SK-N-SH (cell line): ENCODE results near the gene COQ10B. TPM values are rescaled to one million over a fixed set of nuclear protein-coding genes. Genes with fewer than 3 reads are reported as not detected.

Source experiments
- CTCF ChIA-PET: fragments of 300-600, 350-600 bp; formaldehyde crosslinking; extraction: SDS; loops from one replicate; lab custom pipeline; 2021; lab: Yijun Ruan, JAX
- POLR2A ChIA-PET: fragments of 350-600 bp; sonication (Branson Sonifier 250); formaldehyde crosslinking; extraction: SDS; loops from one replicate; lab custom pipeline; 2020; ENCODE audit warnings: antibody characterized with exemption, inconsistent platforms; lab: Yijun Ruan, JAX
- DNase-seq: peaks from one replicate; pipeline ENCODE4 v3.0.0; 2012
- H2AFZ ChIP-seq: fragments of 200-600 bp; sonication (generic); 2 replicates; pipeline ENCODE4 v1.8.1; 2016; ENCODE audit warnings: antibody characterized with exemption, mild to moderate bottlenecking, low read depth
- H3F3A ChIP-seq: fragments of 200-600 bp; sonication (generic); replicated peaks from 2 replicates; pipeline ENCODE3; 2016; ENCODE audit warnings: antibody characterized with exemption, mild to moderate bottlenecking; ENCODE audit not compliant: insufficient read depth
- H3K27ac ChIP-seq, 2 experiments: fragments of 200-500 bp in 1 of 2; fragments of 200-600 bp in 1 of 2; sonication (Bioruptor generic) in 1 of 2; sonication (generic), shearing (Covaris generic) in 1 of 2; 2 replicates each; pipeline versions ENCODE4 v1.5.1 to v1.6.1; 2014 to 2016; ENCODE audit warnings: low read depth in 2 of 2, inconsistent platforms in 1 of 2, low read length in 1 of 2, mild to moderate bottlenecking in 1 of 2, mixed read lengths in 1 of 2
- H3K27me3 ChIP-seq: fragments of 200-600 bp; sonication (generic), shearing (Covaris generic); 2 replicates; pipeline ENCODE4 v1.6.1; 2016; ENCODE audit warnings: mixed run types; ENCODE audit not compliant: insufficient read depth
- H3K36me3 ChIP-seq, 2 experiments: fragments of 200-500 bp in 1 of 2; fragments of 200-600 bp in 1 of 2; sonication (Bioruptor generic) in 1 of 2; sonication (generic) in 1 of 2; replicated peaks in 1 of 2; 2 replicates each; pipeline versions ENCODE3 to v1.5.1; 2014 to 2016; ENCODE audit warnings: low read length in 1 of 2, mild to moderate bottlenecking in 1 of 2; ENCODE audit not compliant: insufficient read depth in 2 of 2, control insufficient read depth in 1 of 2
- H3K4me1 ChIP-seq, 2 experiments: fragments of 200-500 bp in 1 of 2; fragments of 200-600 bp in 1 of 2; sonication (Bioruptor generic) in 1 of 2; sonication (generic), shearing (Covaris generic) in 1 of 2; 2 replicates each; pipeline versions ENCODE4 v1.5.1 to v1.6.1; 2014 to 2016; ENCODE audit warnings: low read depth in 1 of 2, low read length in 1 of 2, mixed run types in 1 of 2; ENCODE audit not compliant: insufficient read depth in 2 of 2, control insufficient read depth in 1 of 2
- H3K4me2 ChIP-seq: fragments of 200-600 bp; sonication (generic), shearing (Covaris generic); 2 replicates; pipeline ENCODE4 v1.6.1; 2017; ENCODE audit warnings: mixed run types
- H3K4me3 ChIP-seq, 2 experiments: fragments of 200-500 bp in 1 of 2; fragments of 200-600 bp in 1 of 2; sonication (Bioruptor generic) in 1 of 2; sonication (generic), shearing (Covaris generic) in 1 of 2; 2 replicates each; pipeline versions ENCODE4 v1.5.1 to v1.8.1; 2014 to 2016; ENCODE audit warnings: low read depth in 2 of 2, inconsistent platforms in 1 of 2, low read length in 1 of 2, mild to moderate bottlenecking in 1 of 2, mixed read lengths in 1 of 2, moderate library complexity in 1 of 2
- H3K79me2 ChIP-seq: fragments of 200-600 bp; sonication (generic); 2 replicates; pipeline ENCODE4 v1.8.1; 2017; ENCODE audit warnings: mild to moderate bottlenecking; ENCODE audit not compliant: insufficient read depth
- H3K9ac ChIP-seq: fragments of 200-600 bp; sonication (generic); 2 replicates; pipeline ENCODE4 v1.6.1; 2017; ENCODE audit warnings: mixed run types
- H3K9me2 ChIP-seq: fragments of 200-600 bp; sonication (generic); 2 replicates; pipeline ENCODE4 v1.6.1; 2017; ENCODE audit warnings: mixed run types
- H3K9me3 ChIP-seq: fragments of 200-600 bp; sonication (generic); 2 replicates; pipeline ENCODE4 v1.6.1; 2017; ENCODE audit warnings: mixed run types, mild to moderate bottlenecking, moderate library complexity
- H4K20me1 ChIP-seq: fragments of 200-600 bp; sonication (generic); 2 replicates; pipeline ENCODE4 v1.6.1; 2017; ENCODE audit warnings: mild to moderate bottlenecking, mixed run types; ENCODE audit not compliant: insufficient read depth
- FOXM1 ChIP-seq: IDR thresholded peaks from 2 replicates; pipeline ENCODE4 v1.4.0; 2012; ENCODE audit warnings: low read depth, mild to moderate bottlenecking
- MXI1 ChIP-seq: IDR thresholded peaks from 2 replicates; pipeline ENCODE4 v1.6.1; 2012; ENCODE audit warnings: mild to moderate bottlenecking, low read depth, low read length, improper control_type of control experiment
- NFIC ChIP-seq: IDR thresholded peaks from 2 replicates; pipeline ENCODE4 v1.4.0; 2012; ENCODE audit warnings: borderline replicate concordance
- POLR2AphosphoS5 ChIP-seq: IDR thresholded peaks from 2 replicates; pipeline ENCODE4 v1.6.1; 2012; ENCODE audit warnings: low read depth, low read length
- SIN3A ChIP-seq: IDR thresholded peaks from 2 replicates; pipeline ENCODE4 v1.6.1; 2012; ENCODE audit warnings: low read depth, mild to moderate bottlenecking, low read length, moderate library complexity, borderline replicate concordance
- WGBS: methylation state at CpG from one replicate; pipeline ENCODE4 v1.1.6; 2017; ENCODE audit warnings: low lambda C conversion rate; 5-methylcytosine and 5-hydroxymethylcytosine counted together
- polyA plus RNA-seq, 3 experiments: library from polyadenylated mRNA; depleted of rRNA; stranded (reverse); fragments of >200 nt; gene quantifications; 2 replicates each; pipeline ENCODE4 v1.2.3, GENCODE V29; 2012
- TF ChIP-seq, protein P1 (sequence below): IDR thresholded peaks from 2 replicates; pipeline ENCODE4 v1.4.0; 2012; ENCODE audit warnings: low read depth
- TF ChIP-seq, protein P2 (sequence below): fragments of 150-350 bp; IDR thresholded peaks from 2 replicates; pipeline ENCODE4 v1.6.1; 2017; ENCODE audit warnings: antibody characterized with exemption, low read length, low read depth, borderline replicate concordance

Gene COQ10B
- polyA plus RNA-seq, 1 of the 3 experiments (the other 2 are of a cell fraction): 3.6 TPM

DNA sequence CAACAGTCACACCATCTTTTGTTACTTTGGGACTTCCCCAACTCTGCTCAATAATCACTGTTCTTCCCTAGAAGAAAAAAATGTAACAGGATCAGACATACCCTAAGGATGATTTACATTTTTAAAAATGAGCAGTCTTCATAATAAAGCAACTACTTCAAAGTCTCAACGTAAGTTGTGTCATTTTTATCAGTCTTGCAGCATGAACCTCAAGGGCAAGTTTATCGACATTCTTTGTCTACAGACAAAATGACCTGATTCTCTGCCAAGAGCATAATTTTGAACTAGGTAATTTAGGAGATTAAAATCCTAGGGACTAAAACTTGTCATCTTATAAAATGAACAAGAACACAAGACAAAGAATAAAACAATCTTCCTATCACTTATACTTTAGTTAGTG, 44.0 kb downstream of the COQ10B start:
- TF ChIP-seq, protein P1, sequence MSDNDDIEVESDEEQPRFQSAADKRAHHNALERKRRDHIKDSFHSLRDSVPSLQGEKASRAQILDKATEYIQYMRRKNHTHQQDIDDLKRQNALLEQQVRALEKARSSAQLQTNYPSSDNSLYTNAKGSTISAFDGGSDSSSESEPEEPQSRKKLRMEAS: no peak
- H4K20me1 ChIP-seq: peaks cover 35% of the 10 kb centered on the region
- H3K79me2 ChIP-seq: peaks cover 92% of the 10 kb centered on the region
- peak overlapping the region; percentile 73; the same call in 1 of the 2 replicates for H3K9ac ChIP-seq
- H3F3A ChIP-seq: peaks cover 16% of the 10 kb centered on the region
- H3K4me2 ChIP-seq: peak overlapping the region; percentile 90
- no peak for DNase-seq
- 5% methylated on average over 2 of the region's 2 CpGs for WGBS
- peaks cover 57 to 64% of the 10 kb centered on the region in 2 experiments for H3K36me3 ChIP-seq
- no peaks in the 10 kb centered on the region for H3K27me3 ChIP-seq
- H3K9me3 ChIP-seq: no peaks in the 10 kb centered on the region
- H3K4me1 ChIP-seq: peaks cover 21 to 28% of the 10 kb centered on the region in 2 experiments
- CTCF ChIA-PET: no interaction called here
- H2AFZ ChIP-seq: no peak overlapping the region
- POLR2A ChIA-PET: no interaction called here
- peak overlapping the region; percentile 71 to 92; a peak in 2 of 4 replicates for H3K4me3 ChIP-seq
- no peak overlapping the region; a peak in 1 of 4 replicates for H3K27ac ChIP-seq
- H3K9me2 ChIP-seq: no peaks in the 10 kb centered on the region

DNA sequence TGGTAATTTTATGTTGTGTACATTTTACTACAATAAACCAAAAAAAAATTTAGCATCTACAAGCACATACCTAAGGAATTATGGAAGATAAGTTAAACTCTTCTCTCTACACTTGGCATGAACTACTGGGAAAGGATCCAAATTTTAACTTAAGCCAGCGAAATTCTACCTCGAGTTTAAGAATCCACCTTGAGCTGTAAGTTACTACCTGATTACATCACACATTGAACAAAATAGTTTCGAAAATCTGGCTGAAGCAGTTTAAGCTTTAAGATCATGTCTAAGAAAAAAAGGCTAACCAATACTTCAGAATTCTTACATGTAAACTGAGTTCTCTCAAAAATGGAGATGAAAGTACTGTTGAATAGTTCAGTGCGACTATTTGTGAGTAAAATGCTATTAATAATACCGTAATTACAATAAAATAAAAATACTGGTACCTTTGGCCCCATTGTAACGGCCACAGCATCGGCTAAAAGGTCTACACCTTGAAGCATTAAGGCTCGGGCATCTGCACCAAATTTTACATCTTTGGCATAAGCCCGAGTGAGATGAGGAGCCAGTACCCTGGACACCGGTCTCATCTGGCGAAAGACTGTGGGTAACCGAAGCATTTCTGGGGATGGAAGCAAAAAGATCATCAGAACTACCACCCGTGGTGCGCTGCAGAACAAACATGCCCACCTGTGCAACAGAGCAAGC, 45.0 kb downstream of the COQ10B start:
- no peak for DNase-seq
- CTCF ChIA-PET: interaction anchor here (0.8 to 1.1 kb wide), 2 partner anchors 25 to 307 kb away, joined by 3 to 4 read pairs; no protein-coding TSS in a partner anchor
- Histone ChIP-seq H4K20me1 (peaks cover 35% of the 10 kb centered on the region), H2AFZ (no peak overlapping the region), H3K9ac (peak overlapping the region; percentile 73), H3K36me3 (peaks cover 57 to 64% of the 10 kb centered on the region in 2 experiments), H3K27me3 (no peaks in the 10 kb centered on the region), H3K4me3 (peak overlapping the region; percentile 71 to 92), H3K4me1 (peaks cover 26 to 29% of the 10 kb centered on the region in 2 experiments), H3K79me2 (peaks cover 93% of the 10 kb centered on the region), H3K4me2 (peak overlapping the region; percentile 90), H3K27ac (peak overlapping the region; percentile 88 to 98; a peak in 3 of 4 replicates), H3K9me3 (no peaks in the 10 kb centered on the region), H3K9me2 (no peaks in the 10 kb centered on the region), H3F3A (peaks cover 13% of the 10 kb centered on the region)
- WGBS: 2% methylated on average over 13 of the region's 14 CpGs
- TF ChIP-seq, protein P2, sequence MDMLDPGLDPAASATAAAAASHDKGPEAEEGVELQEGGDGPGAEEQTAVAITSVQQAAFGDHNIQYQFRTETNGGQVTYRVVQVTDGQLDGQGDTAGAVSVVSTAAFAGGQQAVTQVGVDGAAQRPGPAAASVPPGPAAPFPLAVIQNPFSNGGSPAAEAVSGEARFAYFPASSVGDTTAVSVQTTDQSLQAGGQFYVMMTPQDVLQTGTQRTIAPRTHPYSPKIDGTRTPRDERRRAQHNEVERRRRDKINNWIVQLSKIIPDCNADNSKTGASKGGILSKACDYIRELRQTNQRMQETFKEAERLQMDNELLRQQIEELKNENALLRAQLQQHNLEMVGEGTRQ: no peak
- no peak for TF ChIP-seq FOXM1
- TF ChIP-seq NFIC: peak; percentile 34
- POLR2A ChIA-PET: interaction anchor here (2.2 to 3.4 kb wide), 2 partner anchors 17 to 64 kb away, joined by 14 to 46 read pairs; partner anchors contain the start of genes MOB4 and SF3B1

DNA sequence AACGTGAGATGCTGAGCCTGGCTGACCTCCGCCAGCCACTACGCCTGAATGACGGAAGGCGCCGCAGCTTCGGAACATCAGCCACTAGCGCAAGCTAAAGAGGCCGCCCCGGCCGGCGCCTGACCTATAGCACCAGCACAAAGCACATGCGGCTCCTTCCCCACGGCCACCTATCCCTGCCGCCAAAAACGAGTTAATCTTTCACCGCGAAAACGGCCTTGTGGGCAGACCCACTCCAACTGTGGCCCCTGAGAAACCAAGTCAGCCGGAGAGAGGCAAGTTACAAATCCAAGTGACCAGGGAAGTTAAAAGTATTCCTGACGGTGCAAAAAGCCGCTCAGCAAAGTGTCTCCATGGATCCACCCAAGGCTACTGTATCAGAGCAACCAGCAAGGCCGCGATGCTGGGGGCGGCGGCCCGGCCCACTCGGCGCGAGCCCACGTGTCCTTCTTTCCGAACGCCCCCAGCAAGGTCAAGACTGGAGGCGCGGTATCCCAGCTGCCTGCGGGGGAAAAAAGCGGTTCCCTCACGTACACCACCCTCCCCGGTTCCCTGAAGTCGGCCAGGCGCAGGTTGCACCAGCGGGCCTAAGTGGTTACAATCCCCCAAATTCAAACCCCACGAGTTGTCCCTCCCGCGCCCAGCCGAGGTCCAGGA, 45.7 kb downstream of the COQ10B start:
- Histone ChIP-seq H3K4me1 (peaks cover 26 to 29% of the 10 kb centered on the region in 2 experiments), H3K4me3 (peak overlapping the region; percentile 71 to 92), H3K36me3 (peaks cover 57 to 65% of the 10 kb centered on the region in 2 experiments), H4K20me1 (peaks cover 35% of the 10 kb centered on the region), H3F3A (peaks cover 13% of the 10 kb centered on the region), H3K27me3 (no peaks in the 10 kb centered on the region), H3K4me2 (peak overlapping the region; percentile 90)
- peak; percentile 59 for DNase-seq
- WGBS: 0% methylated on average over 17 of the region's 46 CpGs
- TF ChIP-seq, protein P1: peak; percentile 43; the same call in 1 of the 2 replicates
- peak; percentile 75; the same call in 1 of the 2 replicates for TF ChIP-seq MXI1
- TF ChIP-seq POLR2AphosphoS5: no peak; the same call in 1 of the 2 replicates
- TF ChIP-seq SIN3A: peak; percentile 13; the same call in 1 of the 2 replicates
- TF ChIP-seq, all 33 proteins: peak for 3
- Histone ChIP-seq H2AFZ (0 out of 2 replicates have a peak overlapping the region, but pooled peaks have one; percentile 17), H3K79me2 (peaks cover 93% of the 10 kb centered on the region), H3K27ac (peak overlapping the region; percentile 88 to 98), H3K9me2 (no peaks in the 10 kb centered on the region), H3K9me3 (no peaks in the 10 kb centered on the region), H3K9ac (peak overlapping the region; percentile 73)
- ChIA-PET CTCF (interaction anchor here (0.8 to 2.0 kb wide), 5 partner anchors 9 to 308 kb away, joined by 3 to 11 read pairs (median 3); partner anchors contain the start of gene MOB4), POLR2A (interaction anchor here (1.0 to 3.4 kb wide), 6 partner anchors 17 to 207 kb away, joined by 4 to 46 read pairs (median 8); partner anchors contain the start of genes COQ10B, MOB4 and SF3B1)
